Neuron (in vitro differentiated cells): ENCODE data around the gene JDP2.

Source experiments
- H2AFZ ChIP-seq: one replicate; pipeline ENCODE4 v1.6.1; 2013; ENCODE audit warnings: low read depth, mild to moderate bottlenecking, inconsistent platforms, low read length, moderate library complexity
- H3K27me3 ChIP-seq: one replicate; pipeline ENCODE4 v1.6.1; 2013; ENCODE audit warnings: low read length; ENCODE audit not compliant: insufficient read depth
- H3K36me3 ChIP-seq: one replicate; pipeline ENCODE4 v1.6.1; 2013; ENCODE audit warnings: low read length; ENCODE audit not compliant: insufficient read depth
- H3K4me1 ChIP-seq: one replicate; pipeline ENCODE4 v1.6.1; 2013; ENCODE audit warnings: low read length; ENCODE audit not compliant: insufficient read depth
- H3K4me3 ChIP-seq: 2 replicates; pipeline ENCODE4 v1.5.1; 2013; ENCODE audit warnings: mild to moderate bottlenecking, low read length, moderate library complexity
- H3K9me3 ChIP-seq: one replicate; pipeline ENCODE4 v1.6.1; 2013; ENCODE audit warnings: low read length

The JDP2 gene

GRCh38 chr14:75494896-75495295 is 67.1 kb downstream of the JDP2 start:
- H3K27me3 ChIP-seq = peaks cover 6% of the 10 kb centered on the region
- H3K9me3 ChIP-seq = peaks cover 2% of the 10 kb centered on the region
- no peak overlapping the region for H2AFZ ChIP-seq
- no peak overlapping the region for H3K4me3 ChIP-seq
- H3K4me1 ChIP-seq = no peaks in the 10 kb centered on the region
- no peaks in the 10 kb centered on the region for H3K36me3 ChIP-seq

- Histone ChIP-seq H3K36me3 (no peaks in the 10 kb centered on the region), H3K4me3 (no peak overlapping the region), H3K9me3 (peaks cover 2% of the 10 kb centered on the region), H2AFZ (no peak overlapping the region), H3K4me1 (no peaks in the 10 kb centered on the region), H3K27me3 (peaks cover 6% of the 10 kb centered on the region)
These were observed 67.6 kb downstream of the JDP2 start for GRCh38 chr14:75495399-75495798.

- H3K4me3 ChIP-seq = no peak overlapping the region
- peaks cover 2% of the 10 kb centered on the region for H3K9me3 ChIP-seq
- no peak overlapping the region for H2AFZ ChIP-seq
- peaks cover 6% of the 10 kb centered on the region for H3K27me3 ChIP-seq
- H3K4me1 ChIP-seq = no peaks in the 10 kb centered on the region
- H3K36me3 ChIP-seq = no peaks in the 10 kb centered on the region
These were observed 68.1 kb downstream of the JDP2 start for GRCh38 chr14:75495882-75496281.

- Histone ChIP-seq H3K4me3 (no peak overlapping the region), H3K27me3 (peaks cover 6% of the 10 kb centered on the region), H3K9me3 (peaks cover 2% of the 10 kb centered on the region), H3K4me1 (no peaks in the 10 kb centered on the region), H3K36me3 (no peaks in the 10 kb centered on the region), H2AFZ (no peak overlapping the region)
These were observed 68.9 kb downstream of the JDP2 start for GRCh38 chr14:75496755-75497154.

GRCh38 chr14:75497191-75497590 is 69.4 kb downstream of the JDP2 start:
- H2AFZ ChIP-seq = no peak overlapping the region
- H3K4me1 ChIP-seq = no peaks in the 10 kb centered on the region
- H3K36me3 ChIP-seq = no peaks in the 10 kb centered on the region
- H3K4me3 ChIP-seq = no peak overlapping the region
- H3K9me3 ChIP-seq = peaks cover 2% of the 10 kb centered on the region
- peaks cover 6% of the 10 kb centered on the region for H3K27me3 ChIP-seq

GRCh38 chr14:75497701-75498100 is 69.9 kb downstream of the JDP2 start:
- H3K27me3 ChIP-seq = peaks cover 6% of the 10 kb centered on the region
- no peaks in the 10 kb centered on the region for H3K4me1 ChIP-seq
- H3K9me3 ChIP-seq = peaks cover 2% of the 10 kb centered on the region
- H2AFZ ChIP-seq = no peak overlapping the region
- no peaks in the 10 kb centered on the region for H3K36me3 ChIP-seq
- no peak overlapping the region for H3K4me3 ChIP-seq

GRCh38 chr14:75499084-75499875 is 71.5 kb downstream of the JDP2 start:
- Histone ChIP-seq H2AFZ (no peak overlapping the region), H3K9me3 (peaks cover 2% of the 10 kb centered on the region), H3K4me1 (no peaks in the 10 kb centered on the region), H3K36me3 (no peaks in the 10 kb centered on the region), H3K4me3 (no peak overlapping the region), H3K27me3 (peaks cover 6% of the 10 kb centered on the region)

- no peak overlapping the region for H2AFZ ChIP-seq
- no peaks in the 10 kb centered on the region for H3K4me1 ChIP-seq
- H3K36me3 ChIP-seq = no peaks in the 10 kb centered on the region
- H3K4me3 ChIP-seq = no peak overlapping the region
- no peaks in the 10 kb centered on the region for H3K9me3 ChIP-seq
- H3K27me3 ChIP-seq = peaks cover 4% of the 10 kb centered on the region
These were observed 73.3 kb downstream of the JDP2 start for GRCh38 chr14:75501080-75501479.

GRCh38 chr14:75504411-75504810 is 76.6 kb downstream of the JDP2 start:
- Histone ChIP-seq H3K36me3 (no peaks in the 10 kb centered on the region), H3K4me3 (no peak overlapping the region), H3K4me1 (no peaks in the 10 kb centered on the region), H3K9me3 (no peaks in the 10 kb centered on the region), H3K27me3 (no peaks in the 10 kb centered on the region), H2AFZ (no peak overlapping the region)

- Histone ChIP-seq H2AFZ (no peak overlapping the region), H3K4me3 (no peak overlapping the region), H3K27me3 (no peaks in the 10 kb centered on the region), H3K36me3 (no peaks in the 10 kb centered on the region), H3K9me3 (no peaks in the 10 kb centered on the region), H3K4me1 (no peaks in the 10 kb centered on the region)
These were observed 79.1 kb downstream of the JDP2 start for GRCh38 chr14:75506930-75507329.

- no peaks in the 10 kb centered on the region for H3K4me1 ChIP-seq
- no peaks in the 10 kb centered on the region for H3K9me3 ChIP-seq
- H3K4me3 ChIP-seq = no peak overlapping the region
- H3K27me3 ChIP-seq = peaks cover 7% of the 10 kb centered on the region
- H3K36me3 ChIP-seq = no peaks in the 10 kb centered on the region
- no peak overlapping the region for H2AFZ ChIP-seq
These were observed 82.7 kb downstream of the JDP2 start for GRCh38 chr14:75510547-75510946.

- H3K36me3 ChIP-seq = no peaks in the 10 kb centered on the region
- H3K4me3 ChIP-seq = no peak overlapping the region
- H3K9me3 ChIP-seq = no peaks in the 10 kb centered on the region
- H3K4me1 ChIP-seq = no peaks in the 10 kb centered on the region
- H3K27me3 ChIP-seq = peaks cover 10% of the 10 kb centered on the region
- H2AFZ ChIP-seq = no peak overlapping the region
These were observed 83.4 kb downstream of the JDP2 start for GRCh38 chr14:75511201-75511600.

GRCh38 chr14:75513911-75514672 is 86.3 kb downstream of the JDP2 start:
- H3K27me3 ChIP-seq = peaks cover 14% of the 10 kb centered on the region
- H3K4me3 ChIP-seq = no peak overlapping the region
- H2AFZ ChIP-seq = no peak overlapping the region
- H3K4me1 ChIP-seq = no peaks in the 10 kb centered on the region
- H3K9me3 ChIP-seq = no peaks in the 10 kb centered on the region
- no peaks in the 10 kb centered on the region for H3K36me3 ChIP-seq
